ENCODE measurements around the gene ZNF516. TPM values are rescaled to one million over a fixed set of nuclear protein-coding genes. Genes with fewer than 3 reads are reported as not detected.

The ZNF516 gene
- total RNA-seq, 1 donor from 2014 or later = 75.6 TPM

DNA sequence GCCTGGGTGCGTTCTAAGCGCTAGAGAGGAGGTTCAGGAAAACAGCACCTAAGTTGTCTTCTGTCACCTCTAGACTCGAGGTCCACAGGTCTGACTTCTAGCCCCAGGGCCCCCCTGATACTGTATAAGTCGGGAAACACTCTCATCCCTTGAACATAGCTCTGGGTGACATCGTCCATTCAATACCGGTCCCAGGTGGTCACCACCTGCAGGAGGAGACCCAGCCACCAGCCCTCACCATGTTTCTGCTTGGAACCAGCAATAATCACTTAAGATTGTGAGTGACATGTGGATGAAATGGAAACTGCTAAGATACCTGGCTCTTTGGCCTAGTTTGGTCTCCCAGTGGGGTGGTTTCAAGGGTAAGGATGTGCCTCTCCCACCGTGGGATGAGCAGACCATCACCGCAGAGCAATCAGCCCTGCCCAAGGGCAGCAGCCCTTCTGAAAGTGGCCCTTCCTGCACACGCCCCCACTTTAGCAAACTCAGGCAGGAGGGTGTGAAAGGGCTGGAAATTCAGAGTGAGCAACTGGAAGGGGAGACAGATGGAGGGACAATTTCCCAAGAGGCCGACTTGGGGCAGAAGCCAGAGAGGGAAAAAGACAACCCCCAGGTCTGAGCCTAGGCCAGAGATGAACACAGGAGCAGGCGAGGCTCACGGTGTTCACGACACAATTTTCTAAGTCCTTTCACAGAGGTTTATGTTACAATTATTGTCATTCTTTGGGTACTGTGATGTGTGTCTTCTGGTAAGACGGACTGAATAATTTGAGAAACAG, 95.2 kb downstream of the ZNF516 start:
- no peak for DNase-seq (ENCODE audit: low spot score)

DNA sequence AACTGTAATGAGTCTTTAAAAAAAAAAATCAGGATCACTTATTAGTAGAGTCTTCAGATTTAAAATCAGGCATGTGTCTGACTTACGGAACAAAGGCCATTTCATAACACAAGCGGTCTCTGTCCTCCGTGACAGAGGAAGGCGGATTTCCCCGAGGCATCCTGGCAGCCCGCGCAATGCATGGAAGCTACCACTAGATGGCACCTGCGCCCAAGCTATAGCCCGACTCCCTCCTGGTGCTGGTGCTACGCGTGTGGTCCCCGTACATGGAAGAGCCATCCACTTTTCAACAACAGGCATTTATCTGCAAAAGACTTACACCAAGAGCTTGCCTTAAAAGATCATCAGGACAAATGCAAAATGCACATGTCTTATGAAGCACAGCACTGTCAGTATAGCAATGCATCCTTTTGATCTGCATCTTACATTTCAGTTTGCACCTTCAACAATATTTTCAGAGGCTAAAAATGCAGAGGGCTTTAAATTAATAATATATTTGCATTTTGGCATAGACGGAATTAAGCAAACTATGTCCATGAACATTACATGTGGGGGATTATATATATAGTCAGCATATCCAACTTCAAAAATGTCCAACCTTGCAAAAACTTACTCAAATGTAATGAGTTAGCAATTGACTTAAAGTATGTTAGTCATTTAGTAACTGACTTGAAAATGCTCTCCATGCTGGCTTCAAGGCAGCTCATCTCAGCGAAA, 96.0 kb downstream of the ZNF516 start:
- peak; percentile 90 for DNase-seq (ENCODE audit: low spot score)

DNA sequence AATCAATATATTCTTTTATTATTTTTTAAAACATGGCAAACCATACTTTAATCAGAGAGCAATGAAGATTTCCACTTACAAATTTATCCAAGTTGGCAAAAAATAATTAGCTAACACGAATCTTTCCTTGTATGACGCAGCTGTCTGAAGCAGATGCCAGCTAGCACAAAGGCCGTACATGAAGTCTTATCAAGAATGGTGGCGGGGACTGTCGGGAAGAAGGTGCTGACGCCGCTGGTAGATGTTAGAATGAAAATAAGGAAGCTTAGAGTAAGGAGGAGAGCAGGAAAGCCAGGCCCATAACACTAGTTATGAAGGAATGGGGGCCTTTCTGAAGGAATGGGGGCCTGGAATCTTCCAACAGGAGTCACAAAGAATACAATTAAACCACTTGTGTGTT, 96.7 kb downstream of the ZNF516 start:
- no peak for DNase-seq (ENCODE audit: low spot score)

DNA sequence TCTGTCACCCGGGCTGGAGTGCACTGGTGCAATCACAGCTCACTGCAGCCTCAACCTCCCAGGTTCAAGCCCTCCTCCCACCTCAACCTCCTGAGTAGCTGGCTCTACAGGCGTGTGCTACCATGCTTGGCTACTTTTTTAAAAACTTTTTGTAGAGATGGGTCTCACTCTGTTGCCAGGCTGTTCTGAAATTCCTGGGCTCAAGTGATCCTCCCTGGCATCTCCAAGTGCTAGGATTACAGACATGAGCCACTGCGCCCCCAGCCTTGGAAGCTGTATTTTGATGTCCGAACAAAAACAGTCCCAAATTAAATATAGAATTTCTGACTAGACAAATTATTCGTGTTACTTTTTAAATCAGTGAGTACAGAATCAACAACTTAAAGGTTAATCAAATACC, 97.4 kb downstream of the ZNF516 start:
- no peak for DNase-seq (ENCODE audit: low spot score)

DNA sequence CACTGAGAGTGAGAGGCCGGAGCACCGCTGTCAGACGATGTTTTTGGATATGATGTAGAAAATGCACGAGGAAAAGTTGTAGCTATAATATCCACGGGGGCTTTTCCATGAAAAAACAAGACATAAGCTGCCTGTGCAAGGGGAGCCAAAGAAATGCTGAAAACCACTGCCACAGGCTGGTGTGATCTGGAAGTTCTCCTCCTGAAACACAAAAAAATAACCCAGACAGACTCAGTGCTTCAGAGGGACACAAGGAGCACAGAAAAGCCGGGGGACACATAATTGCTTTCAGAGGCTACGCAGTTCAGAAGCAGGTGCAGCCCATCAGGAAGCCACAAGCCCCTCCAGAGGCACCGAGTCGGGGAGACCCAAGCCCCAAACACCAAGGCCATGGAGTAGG, 98.2 kb downstream of the ZNF516 start:
- DNase-seq (ENCODE audit: low spot score) = peak; percentile 31

DNA sequence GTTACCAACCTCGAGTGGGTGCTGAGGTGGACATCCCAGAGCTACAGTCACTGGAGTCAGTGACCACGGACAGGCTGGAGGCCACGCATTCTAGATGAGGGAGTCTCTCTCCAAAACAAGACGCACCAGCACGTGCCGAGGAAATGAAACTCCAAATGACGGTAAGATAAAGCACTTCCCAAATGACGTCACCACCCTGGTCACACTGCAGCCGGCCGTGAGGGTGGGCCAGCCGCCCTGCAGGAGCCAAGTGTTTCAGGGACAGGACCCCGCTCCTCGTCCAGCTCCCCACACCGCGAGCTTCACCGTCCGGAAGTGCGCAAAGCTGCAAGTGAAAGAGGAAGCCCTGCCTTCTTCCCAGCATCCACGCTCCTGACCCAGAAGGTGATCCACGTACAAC, 99.4 kb downstream of the ZNF516 start:
- no peak for DNase-seq (ENCODE audit: low spot score)

DNA sequence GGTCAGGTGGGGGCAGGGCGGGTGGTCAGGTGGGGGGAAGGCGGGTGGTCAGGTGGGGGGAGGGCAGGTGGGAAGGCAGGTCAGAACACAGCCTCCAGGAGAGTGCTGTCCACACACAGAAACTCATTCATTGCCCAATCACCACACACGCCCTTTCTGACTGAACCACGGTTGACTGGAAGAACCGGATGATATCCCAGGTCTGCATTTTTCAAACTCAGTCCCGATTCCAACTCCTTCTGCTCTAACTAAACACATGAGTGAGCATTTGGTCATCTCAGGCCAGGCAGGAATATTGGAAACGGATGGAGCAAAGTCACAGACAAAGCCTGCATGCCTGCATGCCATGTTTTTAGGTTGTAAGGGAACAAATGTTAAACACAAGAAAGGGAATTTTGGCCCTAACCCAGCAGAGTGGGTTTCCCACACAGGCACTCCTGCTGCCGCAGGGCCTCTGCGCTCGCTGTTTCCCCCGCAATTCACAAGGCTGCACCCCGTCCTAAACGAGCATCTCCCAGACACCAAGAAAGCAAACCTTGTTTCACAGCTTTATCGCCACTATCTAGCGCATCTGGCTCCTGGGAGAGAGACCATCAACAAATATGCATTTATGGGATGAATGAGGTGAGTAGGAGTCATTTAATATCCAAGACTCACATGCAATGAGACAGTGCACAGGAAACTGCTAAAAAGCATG, 100.1 kb downstream of the ZNF516 start:
- peak; percentile 79 for DNase-seq (ENCODE audit: low spot score)

DNA sequence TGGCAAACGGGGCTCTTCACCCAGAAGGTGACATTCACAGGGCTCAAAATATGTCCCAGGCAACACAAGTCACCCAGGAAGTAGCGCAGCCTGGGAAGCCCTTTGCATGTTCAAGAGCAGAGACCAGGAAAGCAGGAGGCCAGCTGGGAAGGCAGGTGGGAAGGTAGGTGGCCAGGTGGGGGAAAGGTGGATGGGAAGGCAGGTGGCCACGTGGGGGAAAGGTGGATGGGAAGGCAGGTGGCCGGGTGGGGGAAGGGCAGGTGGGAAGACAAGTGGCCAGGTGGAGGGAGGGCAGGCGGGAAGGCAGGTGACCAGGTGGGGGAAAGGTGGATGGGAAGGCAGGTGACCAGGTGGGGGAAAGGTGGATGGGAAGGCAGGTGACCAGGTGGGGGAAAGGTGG, 102.7 kb downstream of the ZNF516 start:
- DNase-seq (ENCODE audit: low spot score) = peak; percentile 54

DNA sequence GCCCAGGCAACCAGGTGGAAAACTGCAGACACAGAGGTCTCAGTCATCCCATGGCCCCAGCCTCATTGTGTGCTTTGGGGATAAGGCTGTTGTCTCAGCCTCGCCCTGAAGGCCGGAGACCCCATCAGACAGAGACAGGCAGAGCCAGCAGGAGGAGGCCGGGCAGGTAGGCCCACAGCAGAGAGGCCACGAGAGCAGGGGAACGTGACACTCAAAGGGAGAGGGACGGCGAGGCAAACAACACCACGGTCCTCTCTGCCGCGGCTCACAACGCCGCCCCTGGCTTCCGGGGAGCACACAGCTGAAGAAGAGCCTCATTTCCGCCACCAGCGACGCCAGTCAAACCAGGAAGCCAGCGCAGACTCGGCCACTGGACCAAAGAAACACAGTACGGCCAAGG, 103.3 kb downstream of the ZNF516 start:
- DNase-seq (ENCODE audit: low spot score) = peak; percentile 42

DNA sequence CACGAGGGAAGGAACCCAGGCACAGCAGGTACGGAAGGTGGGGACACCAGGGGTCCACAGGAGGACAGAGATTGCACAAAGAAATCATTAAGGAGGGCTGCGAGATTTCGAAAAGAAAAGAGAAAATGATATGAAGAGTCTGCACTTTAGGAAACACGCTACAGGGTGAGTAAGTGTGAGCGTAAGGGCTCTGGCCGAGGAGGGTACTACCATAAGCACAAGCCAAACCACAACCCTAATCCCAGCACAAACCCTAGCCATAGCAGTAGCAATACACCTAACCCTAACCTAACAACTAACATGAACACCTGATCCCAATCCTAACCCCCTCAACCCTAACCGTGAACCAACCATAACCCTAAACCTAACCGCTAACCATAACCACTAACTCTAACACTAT, 104.0 kb downstream of the ZNF516 start:
- DNase-seq (ENCODE audit: low spot score) = peak; percentile 19

DNA sequence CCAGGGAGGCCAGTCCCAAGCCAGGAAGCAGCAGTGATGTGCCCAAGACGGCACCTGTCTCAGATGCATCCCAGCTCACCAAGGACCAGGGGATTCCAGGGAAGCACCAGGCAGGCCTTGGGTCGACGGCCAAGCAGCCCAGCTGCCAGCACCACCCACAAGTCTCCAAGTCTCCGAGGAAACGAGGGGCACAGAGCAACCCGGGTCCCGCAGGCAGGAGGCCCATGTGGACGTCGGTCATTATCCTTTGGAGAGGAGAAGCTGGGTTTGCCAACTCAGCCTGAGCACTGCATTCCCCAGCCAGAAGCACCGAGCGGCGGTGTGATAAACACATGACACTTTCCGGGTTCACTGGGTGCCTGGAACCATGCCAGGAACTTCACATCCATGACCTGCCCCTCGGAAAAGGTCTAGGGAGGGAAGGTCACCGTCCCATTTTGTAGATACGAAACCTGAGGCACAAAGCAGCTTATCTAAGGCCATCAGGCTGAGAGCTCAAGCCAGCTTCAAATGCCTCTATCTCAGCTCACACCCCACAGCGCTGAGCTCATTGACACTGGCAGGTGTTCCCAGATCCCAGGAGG, 104.5 kb downstream of the ZNF516 start:
- DNase-seq (ENCODE audit: low spot score) = no peak

DNA sequence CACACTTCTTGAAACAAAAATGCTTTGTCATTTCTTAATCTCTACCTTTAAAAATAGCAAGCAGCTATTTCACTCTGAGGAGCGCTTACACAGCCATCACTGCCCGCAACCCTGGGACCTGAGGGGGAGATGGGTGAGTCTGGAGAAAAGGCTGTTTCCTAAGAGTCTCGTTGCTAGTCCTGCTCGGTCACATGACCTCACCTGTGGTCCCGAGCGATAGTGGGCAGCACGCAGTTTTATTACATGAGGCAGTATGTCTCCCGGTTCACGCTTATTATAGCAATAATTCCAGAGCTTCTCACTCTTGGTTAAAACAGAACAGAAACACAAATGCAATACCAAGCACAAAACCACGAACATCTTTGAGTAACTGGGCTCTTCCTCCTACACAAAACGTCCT, 105.3 kb downstream of the ZNF516 start:
- DNase-seq (ENCODE audit: low spot score) = peak; percentile 28

DNA sequence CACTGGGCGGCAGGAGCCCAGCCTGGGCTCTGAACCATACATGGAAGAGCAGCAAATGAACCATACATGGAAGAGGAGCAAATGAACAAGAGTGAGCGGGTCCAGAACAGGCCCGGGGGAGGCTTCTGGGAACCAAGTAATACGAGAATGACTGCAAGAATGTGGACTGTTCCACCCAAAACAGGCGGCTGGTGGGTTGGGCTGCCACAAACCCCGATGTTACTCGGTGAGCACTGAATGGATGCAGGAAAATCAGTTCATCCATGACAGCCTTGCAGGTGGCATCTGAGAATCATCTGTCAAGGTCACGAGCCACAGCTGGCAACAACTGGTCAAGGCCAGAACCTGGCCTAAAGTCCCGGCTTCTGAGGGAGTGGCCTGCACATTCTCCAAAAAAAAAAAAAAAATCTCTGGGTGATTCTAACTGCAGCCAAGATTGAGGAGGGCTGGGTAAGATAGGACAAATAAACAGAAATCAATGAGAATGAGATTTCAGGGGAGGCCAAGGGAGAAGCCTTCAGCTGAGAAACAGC, 106.1 kb downstream of the ZNF516 start:
- peak; percentile 40 for DNase-seq (ENCODE audit: low spot score)

DNA sequence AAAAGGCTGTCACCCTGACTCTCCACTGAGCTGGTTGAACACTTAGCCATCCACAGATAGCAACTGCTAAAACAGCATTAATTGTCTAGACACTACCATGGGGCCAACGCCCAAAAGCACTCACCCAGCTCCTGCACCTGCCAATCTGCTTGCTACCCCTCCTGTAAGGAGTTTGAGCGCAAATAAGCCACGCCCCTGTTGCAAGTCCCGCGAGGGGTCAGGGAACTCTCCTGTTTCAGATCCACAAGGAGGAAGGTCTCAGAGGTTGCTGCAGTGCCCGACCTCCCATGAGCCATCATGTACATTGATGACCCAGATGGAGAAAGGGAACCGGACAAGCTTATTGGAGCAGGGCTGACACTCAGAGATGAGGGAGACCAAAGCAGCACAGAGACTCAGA, 106.8 kb downstream of the ZNF516 start:
- no peak for DNase-seq (ENCODE audit: low spot score)

DNA sequence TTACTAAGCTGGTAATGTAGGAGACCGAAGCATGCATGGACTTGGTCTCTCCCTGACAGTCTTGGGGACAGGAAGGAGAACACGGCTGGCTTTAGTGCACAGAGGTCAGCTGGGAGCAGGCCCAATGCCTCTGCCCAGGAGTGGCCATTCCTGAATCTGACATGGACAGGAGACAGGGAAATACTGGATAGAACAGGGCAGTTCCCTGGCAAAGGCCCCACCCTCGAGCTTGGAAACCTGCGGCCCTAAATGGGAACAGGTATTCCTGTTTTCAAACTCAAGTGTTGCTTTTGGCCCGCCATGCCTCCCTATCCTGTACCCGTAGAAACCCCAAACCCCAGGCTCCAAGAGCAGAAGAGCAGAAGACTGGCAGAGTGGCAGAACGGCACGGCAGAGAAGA, 107.4 kb downstream of the ZNF516 start:
- DNase-seq (ENCODE audit: low spot score) = no peak

DNA sequence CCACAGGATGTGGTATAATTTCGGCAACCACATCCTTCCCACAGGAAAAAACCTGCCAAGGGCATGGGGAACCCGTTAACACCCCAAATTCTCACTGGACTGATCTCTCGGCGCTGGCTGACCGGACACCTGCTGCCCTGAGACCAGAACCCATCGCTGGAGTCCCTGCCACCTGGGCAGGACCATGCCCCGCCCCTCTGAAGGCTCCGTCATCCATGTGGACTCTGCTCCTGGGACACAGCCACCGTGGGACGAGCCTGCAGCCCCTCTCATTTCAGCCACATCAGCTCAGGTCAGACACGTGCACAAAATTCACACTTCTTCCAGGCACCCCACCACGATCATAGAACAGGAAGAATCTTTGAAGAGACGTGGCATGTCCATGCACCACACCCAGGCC, 108.2 kb downstream of the ZNF516 start:
- no peak for DNase-seq (ENCODE audit: low spot score)

DNA sequence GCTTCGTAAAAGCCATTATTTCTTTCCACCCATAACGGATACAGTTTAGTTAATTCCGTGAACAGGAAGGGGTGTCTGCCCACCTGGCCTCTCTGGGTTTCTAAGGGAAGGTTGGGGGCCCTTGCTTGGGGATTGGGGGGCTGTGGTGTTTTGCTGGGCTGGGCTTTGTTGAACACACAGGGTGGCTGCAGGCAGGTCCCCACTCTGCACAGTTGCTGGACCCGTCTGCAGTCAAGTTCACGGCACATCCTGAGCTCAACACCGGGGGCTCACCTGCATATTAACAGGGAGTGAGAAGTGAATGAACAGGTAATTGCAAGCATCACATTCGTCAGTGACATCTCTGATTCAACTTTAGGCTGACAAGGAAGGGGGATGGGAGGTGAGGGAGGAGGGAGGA, 109.0 kb downstream of the ZNF516 start:
- DNase-seq (ENCODE audit: low spot score) = no peak

DNA sequence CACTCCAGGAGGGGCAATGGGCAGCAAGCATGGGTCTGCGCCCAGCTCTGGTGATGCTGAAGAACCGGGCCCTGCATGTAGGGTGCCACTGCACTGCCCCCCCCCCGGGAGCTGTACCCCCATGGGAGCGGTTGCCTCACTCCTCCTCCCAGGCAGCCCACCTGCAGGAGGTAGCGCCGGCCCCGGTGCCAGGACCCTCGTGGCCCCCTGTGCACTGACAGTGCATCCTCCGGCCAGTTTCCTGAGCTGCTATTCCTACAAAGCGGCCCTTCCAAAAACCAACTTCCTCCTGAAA, 109.4 kb downstream of the ZNF516 start:
- no peak for DNase-seq (ENCODE audit: low spot score)

DNA sequence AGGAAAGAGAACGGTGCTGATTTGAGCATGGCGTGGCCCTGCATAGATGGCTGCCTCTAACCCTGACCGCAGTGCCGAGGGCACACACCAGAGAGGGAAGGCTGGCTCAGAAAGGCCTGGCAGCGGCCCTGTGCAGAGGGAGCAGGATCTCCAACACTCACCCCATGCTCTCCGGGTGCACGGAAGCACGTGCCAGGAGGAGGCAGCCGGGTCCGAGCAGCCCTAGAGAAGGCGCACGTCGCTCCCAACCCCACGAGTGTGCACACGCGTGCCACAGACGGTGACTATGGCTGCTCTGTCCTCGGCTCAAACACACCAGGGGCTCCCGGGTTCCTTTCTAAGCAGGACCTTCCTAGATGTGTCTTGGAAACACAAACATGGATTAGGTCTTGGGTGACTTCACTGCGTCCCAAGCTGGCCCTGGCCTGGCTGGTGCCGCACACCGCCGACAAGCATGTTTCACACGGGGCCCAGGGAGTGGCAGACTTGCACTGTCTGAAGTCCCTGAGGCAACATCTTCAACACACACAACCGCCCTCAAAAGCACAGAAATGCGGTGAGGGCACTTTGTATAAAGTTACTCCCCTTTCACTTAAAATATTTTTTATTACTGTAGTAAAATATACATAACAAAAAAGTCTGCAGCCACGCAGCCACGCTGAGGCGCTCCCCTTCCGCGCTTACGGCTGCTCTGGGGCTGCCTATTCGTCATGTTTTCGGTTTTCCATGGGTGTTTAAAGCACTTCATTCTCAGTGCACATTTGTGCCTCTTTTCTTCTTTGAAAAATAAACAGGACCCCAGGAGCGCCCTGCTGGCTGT, 110.0 kb downstream of the ZNF516 start:
- DNase-seq (ENCODE audit: low spot score) = no peak

DNA sequence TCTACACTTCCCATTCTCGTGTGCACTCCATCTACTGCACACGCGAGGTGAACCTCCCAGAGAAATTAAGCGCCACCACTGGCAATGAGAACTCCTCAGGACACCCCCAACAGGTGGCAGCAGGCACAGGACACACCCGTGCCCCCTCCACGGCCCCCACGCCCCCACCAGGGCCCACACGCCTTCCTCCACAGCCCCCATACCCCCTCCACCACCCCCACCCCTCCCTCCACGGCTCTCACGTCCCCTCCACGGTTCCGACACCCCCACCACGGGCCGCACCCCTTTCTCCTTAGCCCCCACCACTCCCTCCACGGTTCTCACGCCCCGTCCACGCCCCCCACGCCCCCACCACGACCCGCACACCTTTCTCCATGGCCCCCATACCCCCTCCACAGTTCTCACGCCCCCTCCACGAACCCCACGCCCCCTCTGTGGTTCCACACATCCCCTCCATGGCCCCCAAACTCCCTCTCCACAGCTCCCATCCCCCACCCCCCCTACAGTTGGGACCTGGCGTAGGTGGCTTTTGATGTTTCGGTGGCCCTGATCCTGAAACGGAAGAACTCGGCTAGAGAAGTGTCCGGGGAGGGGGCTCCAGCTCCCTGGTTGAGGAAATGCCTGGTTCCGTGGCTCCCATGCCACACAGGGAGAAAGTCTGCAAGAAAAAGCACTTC, 110.8 kb downstream of the ZNF516 start:
- no peak for DNase-seq (ENCODE audit: low spot score)

DNA sequence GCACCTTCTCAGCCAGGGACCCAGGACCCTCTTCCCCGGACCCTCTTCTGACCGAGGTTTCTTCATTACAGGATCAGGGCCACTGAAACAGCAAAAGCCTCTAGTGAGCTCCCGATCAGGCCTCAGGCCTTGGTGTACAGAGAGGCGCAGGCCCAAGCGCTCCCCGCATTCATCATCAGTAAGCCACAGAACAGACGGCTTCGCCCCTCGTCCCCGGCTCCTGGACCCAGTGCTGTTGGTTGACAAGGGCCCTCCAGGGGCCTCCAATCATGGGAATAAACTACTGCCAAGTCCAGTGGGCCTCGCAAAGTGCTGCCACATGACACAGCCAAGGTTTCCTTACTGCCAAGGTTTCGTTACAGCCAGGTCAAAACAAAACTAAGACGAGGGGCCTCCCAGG, 111.4 kb downstream of the ZNF516 start:
- no peak for DNase-seq (ENCODE audit: low spot score)

Data from ureter (tissue), 1 donor.